Stimulated activated naive CD8-positive, alpha-beta T cell treated with anti-CD3 and anti-CD28 coated beads, Interleukin-15, amount 100 ng/mL, for 72 hours (primary cell): ENCODE data around the gene PRR29.

Source experiments
- ATAC-seq: fragments of 150-1000 bp; cut with Tn5 transposase; 2 replicates; pipeline ENCODE4 v1.10.0; 2021; ENCODE audit warnings: mild to moderate bottlenecking, moderate library complexity
- DNase-seq, 2 donors: peaks; one replicate each; pipeline ENCODE4 v3.0.0; 2021 to 2022
- H3K27ac Mint-ChIP-seq, 2 donors: one replicate each; pipeline ENCODE4 v1.8.0; 2022; ENCODE audit warnings: mild to moderate bottlenecking in 2 of 2, mixed read lengths in 2 of 2, moderate library complexity in 2 of 2
- H3K27me3 Mint-ChIP-seq: one replicate; pipeline ENCODE4 v1.8.0; 2022; ENCODE audit warnings: mixed read lengths
- H3K4me1 Mint-ChIP-seq: one replicate; pipeline ENCODE4 v1.8.0; 2022; ENCODE audit warnings: mild to moderate bottlenecking, mixed read lengths
- H3K4me3 Mint-ChIP-seq, 2 donors: one replicate each; pipeline ENCODE4 v1.8.0; 2022; ENCODE audit warnings: mild to moderate bottlenecking in 2 of 2, mixed read lengths in 2 of 2, moderate library complexity in 1 of 2
- H3K9me3 Mint-ChIP-seq, 2 donors: one replicate each; pipeline ENCODE4 v1.8.0; 2022; ENCODE audit warnings: mixed read lengths in 2 of 2

The PRR29 gene

GRCh38 chr17:63986821-63987220 is 11.3 kb upstream of the PRR29 start:
- Mint-ChIP-seq H3K4me3 (no peak overlapping the region), H3K4me1 (peaks cover 56% of the 10 kb centered on the region)

GRCh38 chr17:63987221-63988126 is 10.7 kb upstream of the PRR29 start:
- H3K27ac Mint-ChIP-seq, result peak overlapping the region; percentile 36 to 63
- ATAC-seq, result no peak
- DNase-seq, result no peak
- H3K9me3 Mint-ChIP-seq, result peaks cover 0 to 7% of the 10 kb centered on the region in 2 donors
- peaks cover 59% of the 10 kb centered on the region for H3K4me1 Mint-ChIP-seq
- peaks cover 14% of the 10 kb centered on the region for H3K27me3 Mint-ChIP-seq
- no peak overlapping the region for H3K4me3 Mint-ChIP-seq

More at GRCh38 chr17:63986821-63987220, 11.3 kb upstream of the PRR29 start:
- DNase-seq (no peak), ATAC-seq (no peak)
- no peak overlapping the region for H3K27ac Mint-ChIP-seq
- peaks cover 4 to 13% of the 10 kb centered on the region in 2 donors for H3K9me3 Mint-ChIP-seq
- peaks cover 8% of the 10 kb centered on the region for H3K27me3 Mint-ChIP-seq

GRCh38 chr17:63988127-63988478 is 10.0 kb upstream of the PRR29 start:
- H3K9me3 Mint-ChIP-seq, result peaks cover 0 to under 1% of the 10 kb centered on the region in 2 donors

GRCh38 chr17:63988741-63989621 is 9.2 kb upstream of the PRR29 start:
- DNase-seq (no peak), ATAC-seq (no peak)
- Mint-ChIP-seq H3K9me3 (no peaks in the 10 kb centered on the region), H3K4me1 (peaks cover 64% of the 10 kb centered on the region), H3K27ac (no peak overlapping the region), H3K27me3 (peaks cover 20% of the 10 kb centered on the region), H3K4me3 (no peak overlapping the region)

More at GRCh38 chr17:63988127-63988478, 10.0 kb upstream of the PRR29 start:
- H3K4me3 Mint-ChIP-seq, result no peak overlapping the region
- no peak overlapping the region for H3K27ac Mint-ChIP-seq
- DNase-seq (no peak), ATAC-seq (no peak)
- H3K4me1 Mint-ChIP-seq, result peaks cover 64% of the 10 kb centered on the region
- peaks cover 20% of the 10 kb centered on the region for H3K27me3 Mint-ChIP-seq

- Mint-ChIP-seq H3K4me1 (peaks cover 61% of the 10 kb centered on the region), H3K9me3 (no peaks in the 10 kb centered on the region), H3K4me3 (no peak overlapping the region), H3K27me3 (peaks cover 20% of the 10 kb centered on the region), H3K27ac (no peak overlapping the region)
- DNase-seq, result no peak
- ATAC-seq, result peak; percentile 2
Measured at GRCh38 chr17:63989622-63990345, 8.4 kb upstream of the PRR29 start.

- no peak overlapping the region for H3K27ac Mint-ChIP-seq
- H3K4me1 Mint-ChIP-seq, result peaks cover 43% of the 10 kb centered on the region
- H3K4me3 Mint-ChIP-seq, result peak overlapping the region in 1 of 2 donors; percentile 32
Measured at GRCh38 chr17:63991611-63992010, 6.5 kb upstream of the PRR29 start.

GRCh38 chr17:63993368-63993985 is 4.7 kb upstream of the PRR29 start:
- Mint-ChIP-seq H3K4me3 (no peak overlapping the region), H3K9me3 (no peaks in the 10 kb centered on the region), H3K27me3 (peaks cover 20% of the 10 kb centered on the region), H3K4me1 (peaks cover 44% of the 10 kb centered on the region), H3K27ac (no peak overlapping the region)
- peak; percentile 6 for ATAC-seq
- no peak for DNase-seq

More at GRCh38 chr17:63991611-63992010, 6.5 kb upstream of the PRR29 start:
- Mint-ChIP-seq H3K9me3 (no peaks in the 10 kb centered on the region), H3K27me3 (peaks cover 20% of the 10 kb centered on the region)
- ATAC-seq (no peak), DNase-seq (no peak)

- Mint-ChIP-seq H3K27me3 (peaks cover 20% of the 10 kb centered on the region), H3K27ac (no peak overlapping the region), H3K4me1 (peaks cover 55% of the 10 kb centered on the region), H3K9me3 (no peaks in the 10 kb centered on the region), H3K4me3 (no peak overlapping the region)
- ATAC-seq (no peak), DNase-seq (no peak)
Measured at GRCh38 chr17:63995626-63996025, 2.5 kb upstream of the PRR29 start.

GRCh38 chr17:63996430-63997182 is 1.5 kb upstream of the PRR29 start:
- no peak for DNase-seq
- Mint-ChIP-seq H3K9me3 (no peaks in the 10 kb centered on the region), H3K4me1 (peaks cover 51% of the 10 kb centered on the region), H3K27ac (no peak overlapping the region), H3K4me3 (no peak overlapping the region), H3K27me3 (peaks cover 14% of the 10 kb centered on the region)
- no peak for ATAC-seq

GRCh38 chr17:63997341-63998048 is 656 bp upstream of the PRR29 start:
- Mint-ChIP-seq H3K27ac (no peak overlapping the region), H3K9me3 (no peaks in the 10 kb centered on the region), H3K4me1 (peaks cover 45% of the 10 kb centered on the region), H3K4me3 (peak overlapping the region; percentile 94 to 97), H3K27me3 (peaks cover 5% of the 10 kb centered on the region)
- DNase-seq (no peak), ATAC-seq (no peak)

GRCh38 chr17:63998721-63999679 is 849 bp downstream of the PRR29 start:
- Mint-ChIP-seq H3K9me3 (no peaks in the 10 kb centered on the region), H3K27ac (peak overlapping the region; percentile 2 to 85), H3K4me3 (peak overlapping the region; percentile 94 to 97), H3K4me1 (peaks cover 40% of the 10 kb centered on the region), H3K27me3 (no peaks in the 10 kb centered on the region)
- ATAC-seq, result peak; percentile 56
- no peak for DNase-seq

- peak overlapping the region; percentile 2 to 54 for H3K27ac Mint-ChIP-seq
- DNase-seq (no peak), ATAC-seq (no peak)
- no peaks in the 10 kb centered on the region for H3K9me3 Mint-ChIP-seq
- H3K4me1 Mint-ChIP-seq, result peaks cover 40% of the 10 kb centered on the region
- H3K4me3 Mint-ChIP-seq, result peak overlapping the region; percentile 34 to 97
- H3K27me3 Mint-ChIP-seq, result no peaks in the 10 kb centered on the region
Measured at GRCh38 chr17:63999680-64000531, 1.8 kb downstream of the PRR29 start.
